ENCODE measurements around the gene CEP128.

Gene CEP128

GRCh38 chr14:80987235-80988032 is 45.9 kb upstream of the CEP128 start (continued):
- TF ChIP-seq ZNF121 (tag by site-specific recombination; IDR thresholded peaks at IDR 0.05) (no peak), SP2 (tag by site-specific recombination; IDR thresholded peaks at IDR 0.05) (no peak), ZNF426 (tag by site-specific recombination; IDR thresholded peaks at IDR 0.05) (no peak), ZNF624 (tag by site-specific recombination; IDR thresholded peaks at IDR 0.05) (no peak), SP7 (tag by site-specific recombination; IDR thresholded peaks at IDR 0.05) (0 out of 2 replicates have a peak, but pooled peaks have one; percentile 23), ZNF302 (tag by site-specific recombination; IDR thresholded peaks at IDR 0.05; ENCODE audit: low read depth) (no peak), ZNF223 (tag by site-specific recombination; IDR thresholded peaks at IDR 0.05) (no peak), ZSCAN30 (tag by site-specific recombination; IDR thresholded peaks at IDR 0.05) (no peak), ZNF202 (tag by site-specific recombination; IDR thresholded peaks at IDR 0.05; ENCODE audit: borderline replicate concordance) (no peak), REPIN1 (tag by site-specific recombination; IDR thresholded peaks at IDR 0.05; ENCODE audit: low read depth) (no peak), SCRT1 (tag by site-specific recombination; IDR thresholded peaks at IDR 0.05; ENCODE audit: borderline replicate concordance) (no peak), ZNF169 (tag by site-specific recombination; IDR thresholded peaks at IDR 0.05) (no peak), ZNF621 (tag by site-specific recombination; IDR thresholded peaks at IDR 0.05) (no peak), ZBTB44 (tag by site-specific recombination; IDR thresholded peaks at IDR 0.05) (no peak), BCL11A (tag by site-specific recombination; IDR thresholded peaks at IDR 0.05; ENCODE audit: low read depth) (no peak), ZNF292 (tag by site-specific recombination; IDR thresholded peaks at IDR 0.05; ENCODE audit: borderline replicate concordance, low read depth) (no peak), ZEB2 (tag by site-specific recombination; IDR thresholded peaks at IDR 0.05) (peak; percentile 80), ZNF645 (tag by site-specific recombination; IDR thresholded peaks at IDR 0.05) (no peak)
- TF ChIP-seq, protein P1, sequence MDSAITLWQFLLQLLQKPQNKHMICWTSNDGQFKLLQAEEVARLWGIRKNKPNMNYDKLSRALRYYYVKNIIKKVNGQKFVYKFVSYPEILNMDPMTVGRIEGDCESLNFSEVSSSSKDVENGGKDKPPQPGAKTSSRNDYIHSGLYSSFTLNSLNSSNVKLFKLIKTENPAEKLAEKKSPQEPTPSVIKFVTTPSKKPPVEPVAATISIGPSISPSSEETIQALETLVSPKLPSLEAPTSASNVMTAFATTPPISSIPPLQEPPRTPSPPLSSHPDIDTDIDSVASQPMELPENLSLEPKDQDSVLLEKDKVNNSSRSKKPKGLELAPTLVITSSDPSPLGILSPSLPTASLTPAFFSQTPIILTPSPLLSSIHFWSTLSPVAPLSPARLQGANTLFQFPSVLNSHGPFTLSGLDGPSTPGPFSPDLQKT (IDR thresholded peaks at IDR 0.05; ENCODE audit: borderline replicate concordance, low read depth, low read length): no peak
- TF ChIP-seq, protein P2, sequence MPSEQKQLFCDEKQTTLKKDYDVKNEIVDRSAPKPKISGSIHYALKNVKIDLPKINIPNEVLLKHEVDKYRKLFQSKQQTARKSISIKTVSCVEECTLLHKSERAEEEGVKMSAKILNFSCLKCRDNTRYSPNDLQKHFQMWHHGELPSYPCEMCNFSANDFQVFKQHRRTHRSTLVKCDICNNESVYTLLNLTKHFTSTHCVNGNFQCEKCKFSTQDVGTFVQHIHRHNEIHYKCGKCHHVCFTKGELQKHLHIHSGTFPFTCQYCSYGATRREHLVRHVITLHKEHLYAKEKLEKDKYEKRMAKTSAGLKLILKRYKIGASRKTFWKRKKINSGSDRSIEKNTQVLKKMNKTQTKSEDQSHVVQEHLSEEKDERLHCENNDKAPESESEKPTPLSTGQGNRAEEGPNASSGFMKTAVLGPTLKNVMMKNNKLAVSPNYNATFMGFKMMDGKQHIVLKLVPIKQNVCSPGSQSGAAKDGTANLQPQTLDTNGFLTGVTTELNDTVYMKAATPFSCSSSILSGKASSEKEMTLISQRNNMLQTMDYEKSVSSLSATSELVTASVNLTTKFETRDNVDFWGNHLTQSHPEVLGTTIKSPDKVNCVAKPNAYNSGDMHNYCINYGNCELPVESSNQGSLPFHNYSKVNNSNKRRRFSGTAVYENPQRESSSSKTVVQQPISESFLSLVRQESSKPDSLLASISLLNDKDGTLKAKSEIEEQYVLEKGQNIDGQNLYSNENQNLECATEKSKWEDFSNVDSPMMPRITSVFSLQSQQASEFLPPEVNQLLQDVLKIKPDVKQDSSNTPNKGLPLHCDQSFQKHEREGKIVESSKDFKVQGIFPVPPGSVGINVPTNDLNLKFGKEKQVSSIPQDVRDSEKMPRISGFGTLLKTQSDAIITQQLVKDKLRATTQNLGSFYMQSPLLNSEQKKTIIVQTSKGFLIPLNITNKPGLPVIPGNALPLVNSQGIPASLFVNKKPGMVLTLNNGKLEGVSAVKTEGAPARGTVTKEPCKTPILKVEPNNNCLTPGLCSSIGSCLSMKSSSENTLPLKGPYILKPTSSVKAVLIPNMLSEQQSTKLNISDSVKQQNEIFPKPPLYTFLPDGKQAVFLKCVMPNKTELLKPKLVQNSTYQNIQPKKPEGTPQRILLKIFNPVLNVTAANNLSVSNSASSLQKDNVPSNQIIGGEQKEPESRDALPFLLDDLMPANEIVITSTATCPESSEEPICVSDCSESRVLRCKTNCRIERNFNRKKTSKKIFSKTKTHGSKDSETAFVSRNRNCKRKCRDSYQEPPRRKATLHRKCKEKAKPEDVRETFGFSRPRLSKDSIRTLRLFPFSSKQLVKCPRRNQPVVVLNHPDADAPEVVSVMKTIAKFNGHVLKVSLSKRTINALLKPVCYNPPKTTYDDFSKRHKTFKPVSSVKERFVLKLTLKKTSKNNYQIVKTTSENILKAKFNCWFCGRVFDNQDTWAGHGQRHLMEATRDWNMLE (tag by site-specific recombination; conservative IDR thresholded peaks at IDR 0.05; ENCODE audit: low read depth): peak; percentile 36; the same call in 1 of the 2 replicates
- TF ChIP-seq, protein P3, sequence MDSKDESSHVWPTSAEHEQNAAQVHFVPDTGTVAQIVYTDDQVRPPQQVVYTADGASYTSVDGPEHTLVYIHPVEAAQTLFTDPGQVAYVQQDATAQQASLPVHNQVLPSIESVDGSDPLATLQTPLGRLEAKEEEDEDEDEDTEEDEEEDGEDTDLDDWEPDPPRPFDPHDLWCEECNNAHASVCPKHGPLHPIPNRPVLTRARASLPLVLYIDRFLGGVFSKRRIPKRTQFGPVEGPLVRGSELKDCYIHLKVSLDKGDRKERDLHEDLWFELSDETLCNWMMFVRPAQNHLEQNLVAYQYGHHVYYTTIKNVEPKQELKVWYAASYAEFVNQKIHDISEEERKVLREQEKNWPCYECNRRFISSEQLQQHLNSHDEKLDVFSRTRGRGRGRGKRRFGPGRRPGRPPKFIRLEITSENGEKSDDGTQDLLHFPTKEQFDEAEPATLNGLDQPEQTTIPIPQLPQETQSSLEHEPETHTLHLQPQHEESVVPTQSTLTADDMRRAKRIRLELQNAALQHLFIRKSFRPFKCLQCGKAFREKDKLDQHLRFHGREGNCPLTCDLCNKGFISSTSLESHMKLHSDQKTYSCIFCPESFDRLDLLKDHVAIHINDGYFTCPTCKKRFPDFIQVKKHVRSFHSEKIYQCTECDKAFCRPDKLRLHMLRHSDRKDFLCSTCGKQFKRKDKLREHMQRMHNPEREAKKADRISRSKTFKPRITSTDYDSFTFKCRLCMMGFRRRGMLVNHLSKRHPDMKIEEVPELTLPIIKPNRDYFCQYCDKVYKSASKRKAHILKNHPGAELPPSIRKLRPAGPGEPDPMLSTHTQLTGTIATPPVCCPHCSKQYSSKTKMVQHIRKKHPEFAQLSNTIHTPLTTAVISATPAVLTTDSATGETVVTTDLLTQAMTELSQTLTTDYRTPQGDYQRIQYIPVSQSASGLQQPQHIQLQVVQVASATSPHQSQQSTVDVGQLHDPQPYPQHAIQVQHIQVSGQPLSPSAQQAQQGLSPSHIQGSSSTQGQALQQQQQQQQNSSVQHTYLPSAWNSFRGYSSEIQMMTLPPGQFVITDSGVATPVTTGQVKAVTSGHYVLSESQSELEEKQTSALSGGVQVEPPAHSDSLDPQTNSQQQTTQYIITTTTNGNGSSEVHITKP (tag by site-specific recombination; IDR thresholded peaks at IDR 0.05): 0 out of 2 replicates have a peak, but pooled peaks have one; percentile 13
- TF ChIP-seq, protein P4, sequence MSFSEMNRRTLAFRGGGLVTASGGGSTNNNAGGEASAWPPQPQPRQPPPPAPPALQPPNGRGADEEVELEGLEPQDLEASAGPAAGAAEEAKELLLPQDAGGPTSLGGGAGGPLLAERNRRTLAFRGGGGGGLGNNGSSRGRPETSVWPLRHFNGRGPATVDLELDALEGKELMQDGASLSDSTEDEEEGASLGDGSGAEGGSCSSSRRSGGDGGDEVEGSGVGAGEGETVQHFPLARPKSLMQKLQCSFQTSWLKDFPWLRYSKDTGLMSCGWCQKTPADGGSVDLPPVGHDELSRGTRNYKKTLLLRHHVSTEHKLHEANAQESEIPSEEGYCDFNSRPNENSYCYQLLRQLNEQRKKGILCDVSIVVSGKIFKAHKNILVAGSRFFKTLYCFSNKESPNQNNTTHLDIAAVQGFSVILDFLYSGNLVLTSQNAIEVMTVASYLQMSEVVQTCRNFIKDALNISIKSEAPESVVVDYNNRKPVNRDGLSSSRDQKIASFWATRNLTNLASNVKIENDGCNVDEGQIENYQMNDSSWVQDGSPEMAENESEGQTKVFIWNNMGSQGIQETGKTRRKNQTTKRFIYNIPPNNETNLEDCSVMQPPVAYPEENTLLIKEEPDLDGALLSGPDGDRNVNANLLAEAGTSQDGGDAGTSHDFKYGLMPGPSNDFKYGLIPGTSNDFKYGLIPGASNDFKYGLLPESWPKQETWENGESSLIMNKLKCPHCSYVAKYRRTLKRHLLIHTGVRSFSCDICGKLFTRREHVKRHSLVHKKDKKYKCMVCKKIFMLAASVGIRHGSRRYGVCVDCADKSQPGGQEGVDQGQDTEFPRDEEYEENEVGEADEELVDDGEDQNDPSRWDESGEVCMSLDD (tag by site-specific recombination; IDR thresholded peaks at IDR 0.05): no peak

Measured in HEK293 (cell line).